Tibial nerve (tissue), 4 donors: ENCODE results near the gene GRHPR.
A peak's percentile ranks its signal among the peaks of the same experiment; 100 is the strongest.

Source experiments
- CTCF ChIP-seq, 5 experiments: fragments of 200-600 bp in 3 of 5; fragments of 450-650 bp in 2 of 5; sonication (generic) in 3 of 5; IDR thresholded peaks; one replicate each; pipeline ENCODE4 v1.5.1; 2016 to 2019; ENCODE audit warnings: antibody characterized with exemption in 5 of 5, mild to moderate bottlenecking in 3 of 5, moderate library complexity in 2 of 5
- EP300 ChIP-seq, 2 donors: sonication (generic); formaldehyde crosslinking; IDR thresholded peaks; one replicate each; pipeline ENCODE4 v1.6.1; 2017; ENCODE audit warnings: antibody characterized with exemption in 2 of 2, mild to moderate bottlenecking in 1 of 2
- POLR2A ChIP-seq, 2 donors: fragments of 450-650 bp; IDR thresholded peaks; one replicate each; pipeline ENCODE4 v1.6.1; 2017; ENCODE audit warnings: antibody characterized with exemption in 2 of 2, mild to moderate bottlenecking in 2 of 2, moderate library complexity in 2 of 2

- TF ChIP-seq CTCF (IDR thresholded peaks at IDR 0.05) (no peak), POLR2A (IDR thresholded peaks at IDR 0.05) (peak; percentile 17 to 30), EP300 (IDR thresholded peaks at IDR 0.05) (peak in 1 of 2 donors; percentile 6)
Observed at GRCh38 chr9:37464426-37465248, 42.1 kb downstream of the GRHPR start.
